K562 (cell line): ENCODE measurements around the gene TAF9. TPM values are rescaled to one million over a fixed set of nuclear protein-coding genes. Genes with fewer than 3 reads are reported as not detected.

Experiments
- NFRKB ChIP-seq: fragments of 450-650 bp; IDR thresholded peaks from 2 replicates; pipeline ENCODE4 v1.6.1; 2016; ENCODE audit warnings: low read depth
- POLR2A ChIP-seq: fragments of 450-650 bp; conservative IDR thresholded peaks from 2 replicates; pipeline ENCODE4 v1.6.1; 2016
- ZBTB40 ChIP-seq, 2 experiments: fragments of 450-650 bp in 1 of 2; sonication (generic) in 1 of 2; formaldehyde crosslinking in 1 of 2; IDR thresholded peaks; 2 replicates each; pipeline versions ENCODE4 v1.7.1 to v1.9.0; 2016 to 2022; ENCODE audit warnings: inconsistent platforms in 1 of 2, mild to moderate bottlenecking in 1 of 2, missing genetic modification reagents in 1 of 2
- polyA plus RNA-seq, 8 experiments: library from polyadenylated mRNA; depleted of rRNA in 4 of 8; stranded (reverse) in 5 of 8; unstranded in 3 of 8; fragments of >200 nt; fragmentation: Nextera tagmentation in 2 of 8; fragmentation: Illumina TruSeq in 1 of 8; extraction: Ambion mirVana in 2 of 8; extraction: Trizol in 1 of 8; gene quantifications; 2 replicates each; pipeline versions ENCODE4 v1.2.1 to v1.2.3, GENCODE V29; 2011 to 2014; ENCODE audit warnings: inconsistent platforms in 1 of 8, missing spikeins in 1 of 8
- total RNA-seq, 7 experiments: library from RNA; depleted of rRNA in 6 of 7; stranded (reverse); fragments of >200 nt in 6 of 7; fragmentation: Illumina TruSeq in 2 of 7; extraction: Trizol in 2 of 7; gene quantifications; 2 replicates each; pipeline versions ENCODE4 v1.2.1 to v1.2.3, GENCODE V29; 2011 to 2021; ENCODE audit warnings: low replicate concordance in 1 of 7

TAF9 gene
- total and polyA plus RNA-seq, 9 of the 15 experiments (the other 6 are each of a cell fraction or from before 2014, with no cell fraction given): 119 to 566 (median 207) TPM

DNA sequence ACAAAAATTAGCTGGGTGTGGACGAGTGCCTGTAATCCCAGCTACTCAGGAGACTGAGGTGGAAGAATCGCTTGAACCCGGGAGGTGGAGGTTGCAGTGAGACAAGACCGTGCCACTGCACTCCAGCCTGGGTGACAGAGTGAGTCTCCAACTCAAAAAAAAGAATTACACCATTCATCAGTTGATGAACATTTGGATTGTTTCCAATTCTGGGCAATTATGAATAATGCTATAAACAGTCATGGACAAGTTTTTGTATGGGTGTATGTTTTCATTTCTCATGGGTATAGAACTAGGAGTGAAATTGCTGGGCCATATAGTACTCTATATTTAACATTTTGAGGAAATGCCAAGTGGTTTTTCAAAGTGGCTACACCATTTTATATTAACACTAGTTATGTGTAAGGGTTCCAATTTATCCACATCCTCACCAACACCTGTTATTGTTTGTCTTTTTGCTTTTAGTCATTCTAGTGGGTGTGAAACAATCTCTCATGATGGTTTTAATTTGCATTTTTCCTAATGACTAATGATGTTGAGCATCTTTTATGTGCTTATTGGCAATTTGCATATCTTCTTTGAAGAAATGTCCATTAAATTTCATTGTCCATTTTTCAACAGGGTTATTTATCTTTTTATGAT is 27.7 kb downstream of the TAF9 start (continued):
- TF ChIP-seq ZBTB40 (IDR thresholded peaks at IDR 0.05) (no peak), ZBTB40 (CRISPR knock-in tag; IDR thresholded peaks at IDR 0.05) (no peak), POLR2A (no peak), NFRKB (no peak)
- TF ChIP-seq, all 486 proteins: peak for 2
